Ascending aorta (tissue), 2 donors: ENCODE measurements around the gene DIP2C. TPM values are rescaled to one million over a fixed set of nuclear protein-coding genes. Genes with fewer than 3 reads are reported as not detected.
A peak's percentile ranks its signal among the peaks of the same experiment; 100 is the strongest.

Experiments
- DNase-seq, 2 donors: peaks; one replicate each; pipeline ENCODE4 v3.0.0-alpha.2; 2019; ENCODE audit warnings: low spot score in 2 of 2
- H3K27ac ChIP-seq, 2 donors: fragments of 200-600 bp; sonication (generic); one replicate each; pipeline ENCODE4 v1.5.1; 2016 to 2017; ENCODE audit warnings: mild to moderate bottlenecking in 1 of 2
- H3K27me3 ChIP-seq: fragments of 200-600 bp; sonication (generic); one replicate; pipeline ENCODE4 v1.5.1; 2017
- H3K36me3 ChIP-seq, 2 donors: fragments of 200-600 bp; sonication (generic); one replicate each; pipeline ENCODE4 v1.5.1; 2016
- H3K4me1 ChIP-seq, 2 donors: fragments of 200-600 bp; sonication (generic); one replicate each; pipeline ENCODE4 v1.5.1; 2016 to 2017; ENCODE audit warnings: mild to moderate bottlenecking in 1 of 2
- H3K4me3 ChIP-seq, 2 donors: fragments of 200-600 bp; sonication (generic); one replicate each; pipeline ENCODE4 v1.5.1; 2016 to 2017; ENCODE audit warnings: mild to moderate bottlenecking in 1 of 2
- H3K9me3 ChIP-seq, 2 donors: fragments of 200-600 bp; sonication (generic); one replicate each; pipeline ENCODE4 v1.5.1; 2016
- CTCF ChIP-seq, 3 experiments: fragments of 200-600 bp in 2 of 3; fragments of 450-650 bp in 1 of 3; sonication (generic) in 2 of 3; IDR thresholded peaks; one replicate each; pipeline ENCODE4 v1.5.1; 2016 to 2019; ENCODE audit warnings: antibody characterized with exemption in 3 of 3, mild to moderate bottlenecking in 1 of 3, moderate library complexity in 1 of 3
- intact Hi-C: fragments of 100-400 bp; cut with DNase I; formaldehyde crosslinking; loops from one replicate; pipeline ENCODE4 v1.15.1; 2023
- total RNA-seq: library from RNA; depleted of rRNA; stranded (reverse); fragments of >200 nt; gene quantifications from one replicate; pipeline ENCODE4 v1.1.0, GENCODE V29; 2016

DIP2C gene
- total RNA-seq, 1 donor from 2014 or later: 14.7 TPM

- no peak for TF ChIP-seq CTCF (IDR thresholded peaks at IDR 0.05)
- no peaks in the 10 kb centered on the region for H3K27me3 ChIP-seq
- H3K36me3 ChIP-seq: peaks cover 5 to 19% of the 10 kb centered on the region in 2 donors
- no peaks in the 10 kb centered on the region for H3K9me3 ChIP-seq
- H3K4me1 ChIP-seq: no peaks in the 10 kb centered on the region
- DNase-seq: no peak
- H3K4me3 ChIP-seq: no peak overlapping the region
- intact Hi-C loops: no loop called here
- no peak overlapping the region for H3K27ac ChIP-seq
These were observed 454.6 kb downstream of the DIP2C start for GRCh38 chr10:234708-235406.

- intact Hi-C loops: no loop called here
- no peak for TF ChIP-seq CTCF (IDR thresholded peaks at IDR 0.05)
- no peak overlapping the region for H3K4me3 ChIP-seq
- H3K9me3 ChIP-seq: no peaks in the 10 kb centered on the region
- no peaks in the 10 kb centered on the region for H3K27me3 ChIP-seq
- H3K36me3 ChIP-seq: peaks cover 4 to 14% of the 10 kb centered on the region in 2 donors
- no peak overlapping the region for H3K27ac ChIP-seq
- no peak for DNase-seq
- no peaks in the 10 kb centered on the region for H3K4me1 ChIP-seq
These were observed 456.6 kb downstream of the DIP2C start for GRCh38 chr10:232878-233277.

GRCh38 chr10:232061-232460, 457.4 kb downstream of the DIP2C start:
- H3K36me3 ChIP-seq: peaks cover 0 to 6% of the 10 kb centered on the region in 2 donors
- H3K27ac ChIP-seq: no peak overlapping the region
- H3K27me3 ChIP-seq: no peaks in the 10 kb centered on the region
- DNase-seq: no peak
- H3K4me1 ChIP-seq: no peaks in the 10 kb centered on the region
- TF ChIP-seq CTCF (IDR thresholded peaks at IDR 0.05): no peak
- intact Hi-C loops: no loop called here
- no peak overlapping the region for H3K4me3 ChIP-seq
- no peaks in the 10 kb centered on the region for H3K9me3 ChIP-seq

GRCh38 chr10:230758-231157, 458.7 kb downstream of the DIP2C start:
- Histone ChIP-seq H3K9me3 (no peaks in the 10 kb centered on the region), H3K27me3 (no peaks in the 10 kb centered on the region), H3K4me3 (no peak overlapping the region), H3K36me3 (no peaks in the 10 kb centered on the region), H3K4me1 (no peaks in the 10 kb centered on the region), H3K27ac (no peak overlapping the region)
- no peak for DNase-seq
- intact Hi-C loops: no loop called here
- TF ChIP-seq CTCF (IDR thresholded peaks at IDR 0.05): peak in 1 of 3 experiments; percentile 5

- Histone ChIP-seq H3K27me3 (no peaks in the 10 kb centered on the region), H3K27ac (no peak overlapping the region), H3K9me3 (no peaks in the 10 kb centered on the region), H3K4me3 (no peak overlapping the region), H3K36me3 (no peaks in the 10 kb centered on the region), H3K4me1 (no peaks in the 10 kb centered on the region)
- no peak for TF ChIP-seq CTCF (IDR thresholded peaks at IDR 0.05)
- intact Hi-C loops: no loop called here
- no peak for DNase-seq
These were observed 461.1 kb downstream of the DIP2C start for GRCh38 chr10:228366-228765.

- Histone ChIP-seq H3K27me3 (no peaks in the 10 kb centered on the region), H3K27ac (no peak overlapping the region), H3K4me3 (no peak overlapping the region), H3K36me3 (no peaks in the 10 kb centered on the region), H3K4me1 (no peaks in the 10 kb centered on the region), H3K9me3 (no peaks in the 10 kb centered on the region)
- intact Hi-C loops: no loop called here
- no peak for TF ChIP-seq CTCF (IDR thresholded peaks at IDR 0.05)
- no peak for DNase-seq
These were observed 462.5 kb downstream of the DIP2C start for GRCh38 chr10:227014-227413.
